PC-3 (cell line): Measurements from ENCODE around the gene NOL4. TPM values are rescaled to one million over a fixed set of nuclear protein-coding genes. Genes with fewer than 3 reads are reported as not detected.
A peak's percentile ranks its signal among the peaks of the same experiment; 100 is the strongest.

ENCODE experiments used
- ATAC-seq: fragments of 200-7000 bp; cut with Tn5 transposase; 2 replicates; pipeline ENCODE4 v1.9.1; 2020; ENCODE audit warnings: mild to moderate bottlenecking, moderate library complexity
- BruUV-seq: library from RNA; stranded (reverse); fragments of 400-500 nt; replicated peaks from 2 replicates; lab custom pipeline; 2021; lab: Mats Ljungman, UMichigan
- CTCF ChIA-PET: fragments of 300-600 bp; sonication (Branson Sonifier 250); formaldehyde crosslinking; loops from one replicate; lab custom pipeline; 2022; ENCODE audit warnings: antibody characterized with exemption; lab: Charles Lee
- POLR2A ChIA-PET: fragments of 300-600 bp; sonication (Branson Sonifier 250); formaldehyde crosslinking; loops from one replicate; lab custom pipeline; 2022; ENCODE audit warnings: antibody characterized with exemption; ENCODE audit not compliant: unreplicated experiment; lab: Charles Lee
- DNase-seq: peaks from one replicate; pipeline ENCODE4 v3.0.0-alpha.2; 2015
- H2AFZ ChIP-seq: fragments of 300-600 bp; sonication (generic); 2 replicates; pipeline ENCODE4 v1.6.0; 2016; ENCODE audit warnings: antibody characterized with exemption, low read length
- H3F3A ChIP-seq: fragments of 300-600 bp; sonication (generic); one replicate; pipeline ENCODE4 v1.6.0; 2017; ENCODE audit warnings: antibody characterized with exemption, low read length, control low read depth, mild to moderate bottlenecking; ENCODE audit not compliant: unreplicated experiment
- H3K27ac ChIP-seq: fragments of 300-600 bp; sonication (generic); 2 replicates; pipeline ENCODE4 v1.5.1; 2016; ENCODE audit warnings: mild to moderate bottlenecking, low read length
- H3K27me3 ChIP-seq: fragments of 300-600 bp; sonication (generic); 2 replicates; pipeline ENCODE4 v1.6.1; 2016; ENCODE audit warnings: low read length, mixed read lengths
- H3K36me3 ChIP-seq: fragments of 300-600 bp; sonication (generic); 2 replicates; pipeline ENCODE4 v1.6.1; 2016; ENCODE audit warnings: low read depth, mixed run types, low read length, mixed read lengths
- H3K4me1 ChIP-seq: fragments of 300-600 bp; sonication (generic); 2 replicates; pipeline ENCODE4 v1.5.1; 2016; ENCODE audit warnings: low read length; ENCODE audit not compliant: insufficient read depth
- H3K4me2 ChIP-seq: fragments of 300-600 bp; sonication (generic); 2 replicates; pipeline ENCODE4 v1.6.0; 2016; ENCODE audit warnings: low read length
- H3K4me3 ChIP-seq: fragments of 300-600 bp; sonication (generic); 2 replicates; pipeline ENCODE4 v1.5.1; 2016; ENCODE audit warnings: mild to moderate bottlenecking, low read length, mixed read lengths
- H3K79me2 ChIP-seq: fragments of 300-600 bp; sonication (generic); 2 replicates; pipeline ENCODE4 v1.6.1; 2017; ENCODE audit warnings: low read length, mixed read lengths
- H3K9ac ChIP-seq: fragments of 300-600 bp; sonication (generic); 2 replicates; pipeline ENCODE4 v1.6.0; 2016; ENCODE audit warnings: mild to moderate bottlenecking, low read length
- H3K9me2 ChIP-seq: fragments of 300-600 bp; sonication (generic); replicated peaks from 2 replicates; pipeline ENCODE4 v1.6.1; 2016; ENCODE audit warnings: mixed run types, low read length, mixed read lengths
- H3K9me3 ChIP-seq: fragments of 300-600 bp; sonication (generic); 2 replicates; pipeline ENCODE4 v1.6.1; 2016; ENCODE audit warnings: low read length, mixed read lengths
- H4K20me1 ChIP-seq: fragments of 300-600 bp; sonication (generic); 2 replicates; pipeline ENCODE4 v1.6.1; 2016; ENCODE audit warnings: low read length, mixed read lengths
- CTCF ChIP-seq: fragments of 300-600 bp; sonication (generic); conservative IDR thresholded peaks from 2 replicates; pipeline ENCODE4 v1.5.1; 2017; ENCODE audit warnings: antibody characterized with exemption, low read depth, mild to moderate bottlenecking, low read length
- EZH2 ChIP-seq: fragments of 300-600 bp; sonication (generic); IDR thresholded peaks from one replicate; pipeline ENCODE4 v1.6.1; 2017; ENCODE audit warnings: antibody characterized with exemption, mild to moderate bottlenecking, low read length; ENCODE audit not compliant: unreplicated experiment
- EZH2phosphoT487 ChIP-seq: fragments of 300-600 bp; sonication (generic); IDR thresholded peaks from 2 replicates; pipeline ENCODE4 v1.6.1; 2018; ENCODE audit warnings: mild to moderate bottlenecking, antibody characterized with exemption, low read length, borderline replicate concordance
- intact Hi-C: fragments of 100-400 bp; cut with micrococcal nuclease; formaldehyde crosslinking; loops from 2 replicates; pipeline ENCODE4 v1.9.0; 2023
- total RNA-seq: library from RNA; depleted of rRNA; stranded (reverse); fragments of >200 nt; gene quantifications from 2 replicates; pipeline ENCODE4 v1.2.3, GENCODE V29; 2014

Gene NOL4
- total RNA-seq, 1 experiment from 2014 or later, result not detected

- H3K9ac ChIP-seq, result no peak overlapping the region
- TF ChIP-seq CTCF (no peak), EZH2 (no peak), EZH2phosphoT487 (no peak; the same call in 1 of the 2 replicates)
- H3K9me2 ChIP-seq, result no peaks in the 10 kb centered on the region
- H3K9me3 ChIP-seq, result no peaks in the 10 kb centered on the region
- peak overlapping the region; percentile 66 for H3K4me3 ChIP-seq
- no peak for DNase-seq
- H3K36me3 ChIP-seq, result no peaks in the 10 kb centered on the region
- ChIA-PET POLR2A (no interaction called here), CTCF (no interaction called here)
- H2AFZ ChIP-seq, result peak overlapping the region; percentile 67; the same call in 1 of the 2 replicates
- intact Hi-C loops, result loop anchor here (5.0 to 10.0 kb wide), 3 partner anchors 99 to 431 kb away; no protein-coding TSS in a partner anchor
- no peaks in the 10 kb centered on the region for H3K79me2 ChIP-seq
- no TSS peak for BruUV-seq
- peaks cover 41% of the 10 kb centered on the region for H3K27me3 ChIP-seq
- peaks cover 3% of the 10 kb centered on the region; the same call in 1 of the 2 replicates for H3K4me1 ChIP-seq
- no peak overlapping the region for H3K27ac ChIP-seq
- ATAC-seq, result peak; percentile 6
- H3F3A ChIP-seq, result no peaks in the 10 kb centered on the region
- H3K4me2 ChIP-seq, result peak overlapping the region; percentile 86
- no peaks in the 10 kb centered on the region for H4K20me1 ChIP-seq
Measured at GRCh38 chr18:34223164-34223892, 1.4 kb downstream of the NOL4 start.

- peak overlapping the region; percentile 86 for H3K4me2 ChIP-seq
- peak overlapping the region; percentile 66 for H3K4me3 ChIP-seq
- H3F3A ChIP-seq, result no peaks in the 10 kb centered on the region
- intact Hi-C loops, result loop anchor here (5.0 to 10.0 kb wide), 3 partner anchors 98 to 432 kb away; no protein-coding TSS in a partner anchor
- ChIA-PET POLR2A (no interaction called here), CTCF (no interaction called here)
- H3K9me3 ChIP-seq, result no peaks in the 10 kb centered on the region
- H2AFZ ChIP-seq, result peak overlapping the region; percentile 67
- BruUV-seq, result no TSS peak
- no peak overlapping the region for H3K27ac ChIP-seq
- peak; percentile 43 for ATAC-seq
- no peak overlapping the region for H3K9ac ChIP-seq
- no peaks in the 10 kb centered on the region for H4K20me1 ChIP-seq
- no peaks in the 10 kb centered on the region for H3K79me2 ChIP-seq
- peak; percentile 9 for DNase-seq
- peaks cover 3% of the 10 kb centered on the region; the same call in 1 of the 2 replicates for H3K4me1 ChIP-seq
- TF ChIP-seq CTCF, result no peak
- no peak for TF ChIP-seq EZH2phosphoT487
- TF ChIP-seq EZH2, result no peak
- H3K9me2 ChIP-seq, result no peaks in the 10 kb centered on the region
- H3K27me3 ChIP-seq, result peaks cover 41% of the 10 kb centered on the region
- H3K36me3 ChIP-seq, result no peaks in the 10 kb centered on the region
Measured at GRCh38 chr18:34222307-34223163, 2.2 kb downstream of the NOL4 start.
